NCI-H128 (cell line): ENCODE measurements around the gene TMEM186.
"Not testable (repeated sequence)": the region's sequence is repeated elsewhere in the genome, so short reads cannot be mapped to it uniquely, and the experiment has no call there.

Experiments used
- DNase-seq: peaks from one replicate; lab custom pipeline; 2025; ENCODE audit not compliant: unreplicated experiment; lab: John Stamatoyannopoulos, UW

TMEM186 gene

DNA sequence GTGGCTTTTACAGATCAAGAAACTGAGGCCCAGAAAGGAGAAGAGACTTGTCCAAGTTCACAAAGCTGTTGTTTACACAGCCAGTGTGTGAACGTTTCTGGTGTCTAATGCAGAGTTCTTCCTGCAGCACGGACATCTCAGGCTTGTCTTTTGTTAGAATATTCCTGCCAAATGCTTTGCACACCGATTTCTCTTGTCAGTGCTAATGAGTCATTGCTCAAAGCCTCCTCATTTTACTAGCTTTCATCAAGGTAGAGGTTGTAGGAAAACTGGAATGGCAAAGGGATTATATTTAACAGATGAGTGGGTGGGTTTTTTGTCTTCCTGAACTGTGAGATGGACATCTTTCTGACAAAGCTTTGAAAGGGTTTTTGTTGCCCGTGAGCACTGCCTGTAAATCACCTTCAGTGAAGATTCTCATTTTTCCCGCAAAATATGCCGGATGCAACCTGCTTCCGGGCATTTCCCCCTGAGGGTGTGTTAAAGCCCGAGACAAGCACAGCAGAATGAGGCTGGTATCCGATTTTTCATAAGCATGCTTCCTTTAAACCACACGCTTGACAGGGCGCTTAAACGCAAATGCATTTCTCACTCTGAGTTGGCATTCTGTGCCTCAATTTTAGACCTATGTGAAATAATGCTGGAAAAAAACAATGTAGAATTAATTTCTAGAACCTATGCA is 14.9 kb upstream of the TMEM186 start:
- no peak for DNase-seq

DNA sequence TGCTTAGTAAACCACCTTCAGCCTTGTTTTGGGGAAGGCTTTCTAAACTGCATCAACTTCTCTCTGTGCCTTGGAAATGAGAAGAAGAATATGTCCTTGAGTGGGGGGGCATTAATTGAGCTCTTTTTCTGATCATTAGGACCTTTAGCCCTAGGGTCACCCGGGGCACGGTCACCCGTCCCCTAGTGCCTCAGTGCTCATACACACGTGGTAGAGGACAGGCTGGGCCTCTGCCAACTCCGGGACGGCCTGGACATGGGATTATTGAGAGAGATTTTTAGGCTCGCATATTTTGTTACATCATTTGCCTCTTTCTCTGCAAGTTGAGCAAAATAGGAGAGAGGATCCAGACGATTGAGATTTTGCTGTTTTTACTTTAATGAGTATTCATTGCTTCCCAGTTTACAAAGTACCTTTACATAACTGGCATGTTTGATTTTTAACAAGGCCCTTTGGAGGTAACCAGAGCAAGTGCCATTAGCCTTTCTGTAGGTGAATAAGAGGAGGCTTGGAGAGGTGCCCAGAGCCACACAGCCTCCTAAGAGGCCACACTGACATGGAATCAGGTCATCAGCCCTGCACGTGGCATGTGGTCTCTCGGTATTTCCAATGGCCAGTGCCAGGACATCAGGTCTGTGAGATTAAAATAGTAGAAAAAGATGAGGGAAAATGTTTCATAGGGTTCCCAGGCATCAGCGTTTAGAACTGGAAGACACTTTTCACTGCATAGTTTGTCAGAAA is 11.3 kb upstream of the TMEM186 start:
- DNase-seq = no peak

DNA sequence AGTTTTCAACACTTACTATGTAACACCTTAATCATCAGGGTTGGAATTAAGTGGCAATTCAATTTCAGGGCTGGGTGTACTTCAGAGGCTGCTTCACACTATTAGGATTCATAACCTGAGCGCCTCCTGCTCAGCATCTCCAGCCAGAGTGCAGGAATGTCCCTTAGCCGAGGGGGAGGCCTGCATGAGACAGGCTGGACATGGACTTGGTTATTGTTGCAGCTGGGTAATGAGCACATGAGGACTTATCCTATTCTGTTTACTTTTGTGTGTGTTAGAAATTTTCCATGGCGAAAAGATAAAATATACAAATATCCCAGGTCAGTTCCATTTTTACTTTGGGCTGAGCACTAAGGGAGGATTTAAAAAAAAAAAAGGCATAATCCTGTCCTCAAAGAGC is 10.6 kb upstream of the TMEM186 start:
- no peak for DNase-seq

DNA sequence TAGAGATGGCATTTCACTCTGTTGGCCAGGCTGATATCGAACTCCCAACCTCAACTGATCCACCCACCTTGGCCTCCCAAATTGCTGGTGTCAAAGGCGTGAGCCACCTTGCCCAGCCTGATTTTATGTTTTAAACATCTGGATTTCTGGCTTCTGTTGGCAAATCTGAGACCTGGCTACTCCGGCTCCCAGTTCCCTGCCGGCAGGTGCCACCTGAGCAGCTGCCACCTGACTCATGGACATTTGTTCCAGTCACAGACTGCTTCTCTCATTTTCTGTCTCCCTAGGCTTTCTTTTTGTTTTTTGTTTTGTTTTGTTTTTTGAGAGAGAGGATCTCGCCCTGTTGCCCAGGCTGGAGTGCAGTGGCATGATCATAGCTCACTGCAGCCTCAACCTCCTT is 9.8 kb upstream of the TMEM186 start:
- no peak for DNase-seq

DNA sequence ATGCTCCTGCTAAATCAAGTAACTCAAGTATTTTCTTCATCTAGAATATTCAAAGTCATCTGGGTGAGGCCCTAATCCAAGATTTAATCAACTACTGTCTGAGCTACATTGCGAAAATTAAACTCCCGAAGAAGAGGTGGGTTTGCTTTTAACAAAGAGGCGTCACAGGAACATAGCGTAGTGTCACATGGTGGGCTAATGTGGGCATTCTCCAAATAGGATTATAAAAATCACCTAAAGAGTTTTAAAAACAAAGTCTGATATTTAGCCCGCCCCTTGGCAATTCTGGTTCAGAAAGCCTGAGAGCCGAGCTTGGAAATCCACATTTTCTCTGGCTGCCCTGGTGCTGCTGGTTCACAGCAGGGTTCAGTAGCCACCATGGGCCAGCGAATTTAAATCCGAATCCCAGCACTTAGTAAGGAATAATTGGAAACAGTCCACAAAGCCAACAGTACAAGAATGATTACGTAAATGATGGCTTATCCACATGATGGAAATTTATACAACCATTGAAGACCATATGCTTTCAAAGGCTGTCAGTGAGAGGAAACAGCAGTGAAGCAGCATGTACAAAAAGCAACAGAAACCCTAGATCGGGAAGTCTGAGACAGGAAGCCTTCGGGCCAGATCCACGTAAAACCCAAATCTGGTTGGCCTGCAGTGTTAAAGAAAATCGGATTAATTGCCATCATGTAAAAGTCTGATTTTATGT is 9.0 kb upstream of the TMEM186 start:
- no peak for DNase-seq

DNA sequence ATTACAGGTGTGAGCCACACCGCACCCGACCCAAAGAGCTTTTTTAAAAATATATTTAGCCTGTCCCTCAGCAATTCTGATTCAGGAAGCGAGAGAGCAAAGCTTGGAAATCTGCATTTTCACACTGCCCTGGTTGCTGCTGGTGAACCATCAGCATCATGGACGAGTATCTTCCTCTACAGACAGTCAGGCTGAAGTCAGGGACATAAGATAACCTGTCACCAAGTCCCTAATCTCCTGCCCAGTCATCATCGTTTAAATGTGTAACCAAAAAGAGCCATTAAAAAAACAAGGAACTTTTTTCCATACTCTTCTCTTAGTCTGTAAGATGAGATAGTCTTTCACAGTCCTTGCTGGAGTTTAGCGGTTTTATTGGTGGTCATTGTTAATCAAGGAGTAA is 6.9 kb upstream of the TMEM186 start:
- DNase-seq = no peak

DNA sequence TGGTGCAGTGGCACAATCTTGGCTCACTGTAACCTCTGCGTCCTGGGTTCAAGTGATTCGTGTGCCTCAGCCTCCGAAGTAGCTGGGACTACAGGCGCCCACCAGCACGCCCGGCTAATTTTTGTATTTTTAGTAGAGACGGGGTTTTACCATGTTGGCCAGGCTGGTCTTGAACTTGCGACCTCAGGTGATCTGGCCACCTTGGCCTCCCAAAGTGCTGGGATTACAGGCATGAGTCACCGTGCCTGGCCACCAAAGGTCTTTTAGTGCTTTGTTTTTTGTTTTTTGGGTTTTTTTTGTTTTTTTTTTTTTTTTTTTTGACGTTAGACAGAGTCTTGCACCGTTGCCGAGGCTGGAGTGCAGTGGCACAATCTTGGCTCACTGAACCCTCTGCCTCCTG is 6.3 kb upstream of the TMEM186 start:
- DNase-seq = not testable (repeated sequence)

DNA sequence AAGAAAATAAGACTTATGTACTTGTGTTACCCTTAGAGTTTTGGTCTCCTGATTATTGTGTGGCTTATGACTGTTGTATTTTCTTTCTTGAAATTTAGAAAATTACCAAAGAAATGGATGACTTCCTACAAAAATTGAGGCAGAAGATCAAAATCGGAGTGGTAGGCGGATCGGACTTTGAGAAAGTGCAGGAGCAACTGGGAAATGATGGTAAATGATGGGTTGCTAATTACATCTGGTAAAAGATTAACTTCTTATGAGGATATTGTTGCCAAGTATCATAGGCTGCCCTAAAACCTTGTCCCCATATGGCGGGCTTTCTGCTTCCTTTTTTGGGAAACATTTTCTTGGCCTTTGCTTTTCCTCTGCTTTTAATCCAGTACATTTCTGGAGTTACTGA is 4.3 kb upstream of the TMEM186 start:
- no peak for DNase-seq

DNA sequence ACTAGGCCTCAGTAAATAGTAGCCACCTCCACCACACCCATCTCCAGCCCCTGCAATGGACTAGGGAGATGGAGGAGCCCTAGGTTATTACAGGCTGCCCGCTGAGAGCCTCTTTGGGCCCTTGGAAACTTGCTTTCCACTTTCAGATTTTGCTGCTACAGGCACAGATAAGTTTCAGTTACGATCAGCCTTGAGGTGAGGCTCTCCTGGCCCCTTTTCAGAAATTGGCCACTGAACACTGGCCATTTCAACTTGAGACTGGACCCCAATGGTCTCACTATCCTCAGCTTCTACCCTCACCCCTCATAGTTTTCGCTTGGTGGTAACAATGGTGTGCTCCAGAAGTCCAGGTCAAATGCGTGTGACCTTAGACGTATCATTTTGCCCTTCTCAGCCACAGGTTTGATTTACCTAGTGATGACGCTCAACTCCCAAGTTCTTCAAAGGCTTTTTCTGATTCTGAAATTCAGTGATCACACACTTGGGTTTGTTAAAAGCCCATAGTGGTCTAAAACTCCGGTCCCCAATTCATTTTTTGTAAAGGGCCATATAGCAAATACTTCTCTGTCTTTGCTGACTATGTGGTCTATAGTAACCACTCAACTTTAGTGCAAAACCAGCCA is 1.2 kb upstream of the TMEM186 start:
- no peak for DNase-seq

DNA sequence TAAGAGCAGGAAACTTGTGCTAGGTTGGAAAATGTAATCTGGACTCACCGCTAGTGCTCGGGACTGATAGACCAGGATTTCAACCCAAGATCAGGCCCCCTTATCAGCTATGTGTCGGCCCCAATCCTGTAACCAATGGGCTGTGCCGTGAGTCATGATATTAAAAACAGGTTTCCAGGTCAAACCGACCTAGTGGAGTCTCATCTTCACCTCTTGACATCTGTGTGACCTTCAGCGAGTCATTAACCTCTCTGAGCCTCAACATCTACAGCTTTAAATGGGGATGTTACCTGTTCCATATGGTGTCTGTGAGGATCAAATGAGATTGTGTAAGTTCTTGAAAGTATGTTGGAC is 712 bp upstream of the TMEM186 start:
- no peak for DNase-seq

DNA sequence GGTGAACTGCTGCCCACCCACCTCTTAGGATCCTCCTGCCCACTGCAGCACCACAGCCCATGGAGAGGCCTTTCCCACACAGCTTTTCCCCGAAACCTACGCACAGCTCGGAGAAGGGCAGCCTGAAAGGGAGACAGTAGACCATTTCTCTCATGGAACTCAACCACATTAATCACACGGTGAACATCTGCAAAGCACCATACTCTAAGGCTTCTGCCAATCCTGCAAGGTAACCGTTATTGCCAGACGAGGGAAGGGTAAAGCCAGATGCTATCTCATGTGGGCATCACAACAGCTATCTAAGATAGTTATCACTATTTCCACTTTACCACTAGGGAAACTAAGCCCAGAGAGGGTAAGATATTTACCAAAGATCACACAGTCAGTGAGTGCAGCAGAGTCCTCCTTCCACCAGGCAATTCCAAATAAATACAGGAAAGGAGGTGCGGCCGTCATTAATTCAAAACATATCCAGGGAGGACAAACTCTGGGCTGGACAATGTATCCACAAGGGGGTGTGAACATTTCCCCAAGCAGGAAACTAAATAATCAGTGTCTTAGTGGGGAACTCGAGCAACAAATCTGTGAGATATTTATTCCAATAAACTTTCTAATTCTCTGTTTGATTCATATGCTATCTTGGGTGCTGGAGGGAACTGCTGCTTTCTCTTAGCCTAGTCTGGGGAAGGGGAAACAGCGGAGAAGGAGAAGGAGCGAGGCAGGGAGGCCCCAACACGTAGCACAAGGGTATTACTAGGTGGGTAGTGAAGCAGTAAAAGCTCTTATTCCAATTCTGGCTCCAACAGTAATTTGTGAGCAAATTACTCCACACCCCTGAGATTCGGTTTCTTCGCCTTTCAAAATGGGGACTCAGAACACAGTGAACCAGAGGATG is 723 bp downstream of the TMEM186 start:
- no peak for DNase-seq

DNA sequence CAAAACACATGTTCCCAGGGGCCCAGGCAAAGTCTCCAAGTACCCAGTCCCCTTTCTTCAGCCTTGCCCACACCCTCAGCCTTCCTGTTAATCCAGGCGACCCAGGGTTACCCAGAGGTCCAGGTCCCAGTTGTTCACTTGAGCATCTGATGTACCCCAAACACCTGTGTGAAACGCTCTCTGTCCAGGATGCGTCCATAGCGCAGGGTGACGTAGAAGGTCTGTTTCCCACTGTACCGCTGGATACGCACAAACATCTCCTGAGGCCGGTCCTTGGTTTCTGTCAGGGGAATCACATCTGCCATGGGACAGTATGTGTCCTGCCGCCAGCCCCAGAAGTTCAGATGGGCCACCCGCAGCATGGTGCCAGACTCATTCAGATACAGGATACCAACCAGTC is 1.6 kb downstream of the TMEM186 start:
- DNase-seq = no peak

DNA sequence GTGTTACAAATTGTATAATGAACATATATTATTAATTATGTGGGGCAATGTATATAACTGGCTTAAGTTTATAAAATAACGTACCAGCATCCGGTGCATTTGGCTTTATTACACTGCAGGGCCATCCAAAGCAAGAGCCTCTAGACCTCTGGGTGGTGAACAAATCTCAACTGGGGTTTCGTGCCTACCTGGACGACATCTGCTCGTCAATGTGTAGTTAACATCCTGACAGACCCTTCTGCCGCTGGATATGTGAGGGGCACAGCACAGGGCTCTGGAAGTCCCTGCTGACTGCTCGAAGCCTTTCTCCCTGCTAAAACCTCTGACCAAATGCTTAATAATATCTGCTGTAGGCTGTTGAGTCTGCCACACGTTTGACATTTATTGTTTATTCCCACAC is 2.3 kb downstream of the TMEM186 start:
- no peak for DNase-seq

DNA sequence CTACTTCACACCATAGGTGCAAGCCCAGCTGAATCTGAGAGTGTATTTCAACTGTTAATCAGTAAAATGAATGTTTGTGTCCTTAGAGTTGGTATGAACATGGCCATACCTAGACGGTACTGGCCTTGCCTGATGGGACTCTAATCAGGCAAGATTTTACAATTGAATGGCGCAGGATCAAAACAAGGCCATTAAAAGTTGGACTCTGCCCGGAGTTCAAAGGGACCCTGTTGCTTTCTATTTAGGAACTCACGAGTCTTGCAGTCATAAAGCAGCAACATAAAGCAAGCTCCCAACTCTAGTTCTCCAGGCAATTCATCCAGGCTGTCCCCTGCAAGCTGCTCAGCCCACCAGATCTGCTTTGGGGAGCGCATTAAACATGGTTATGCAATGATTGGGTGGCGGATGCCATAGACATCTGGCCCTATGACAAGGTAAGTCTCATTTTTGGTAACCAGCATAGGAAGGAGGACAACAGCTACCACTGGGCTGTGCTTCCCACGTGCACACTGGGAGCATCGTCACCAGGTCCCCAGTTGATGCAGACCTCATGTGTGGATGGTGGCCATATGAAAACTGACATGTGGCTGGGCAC is 8.8 kb downstream of the TMEM186 start:
- DNase-seq = no peak

DNA sequence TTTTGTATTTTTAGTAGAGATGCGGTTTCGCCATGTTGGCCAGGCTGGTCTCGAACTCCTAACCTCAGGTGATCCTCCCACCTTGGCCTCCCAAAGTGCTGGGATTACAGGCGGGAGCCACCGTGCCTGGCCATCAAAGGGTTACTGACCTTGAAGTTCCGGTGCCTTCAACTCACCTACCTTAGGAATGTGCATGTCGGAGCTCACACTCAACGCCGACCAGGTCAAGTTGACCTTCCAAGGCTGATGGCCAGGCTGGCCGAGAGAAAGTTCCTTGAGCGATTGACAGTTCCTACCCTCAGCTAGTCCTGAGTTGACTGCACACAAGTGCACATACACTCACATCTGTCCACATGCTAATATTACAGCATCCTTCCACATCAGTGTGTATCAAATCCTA is 11.1 kb downstream of the TMEM186 start:
- DNase-seq = not testable (repeated sequence)

DNA sequence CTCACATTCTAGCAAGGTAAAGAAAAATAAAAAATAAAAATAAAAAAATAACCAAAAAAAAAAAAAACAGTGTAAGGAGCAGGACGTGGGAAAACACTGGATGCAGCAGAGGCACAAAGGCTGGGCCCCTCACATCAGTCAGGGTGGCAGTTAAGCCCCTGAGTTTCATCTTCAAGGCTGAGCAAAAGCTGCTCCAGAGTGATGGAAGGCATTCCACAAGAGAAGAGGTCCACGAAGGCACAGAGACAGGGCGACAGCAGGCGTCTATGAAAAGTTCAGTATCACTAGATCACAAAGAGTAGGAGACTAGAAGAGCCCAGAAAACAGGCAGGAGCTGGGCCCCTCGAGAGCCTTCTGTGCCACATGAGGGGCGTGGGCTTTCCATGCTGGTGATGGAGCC is 12.0 kb downstream of the TMEM186 start:
- DNase-seq = no peak

DNA sequence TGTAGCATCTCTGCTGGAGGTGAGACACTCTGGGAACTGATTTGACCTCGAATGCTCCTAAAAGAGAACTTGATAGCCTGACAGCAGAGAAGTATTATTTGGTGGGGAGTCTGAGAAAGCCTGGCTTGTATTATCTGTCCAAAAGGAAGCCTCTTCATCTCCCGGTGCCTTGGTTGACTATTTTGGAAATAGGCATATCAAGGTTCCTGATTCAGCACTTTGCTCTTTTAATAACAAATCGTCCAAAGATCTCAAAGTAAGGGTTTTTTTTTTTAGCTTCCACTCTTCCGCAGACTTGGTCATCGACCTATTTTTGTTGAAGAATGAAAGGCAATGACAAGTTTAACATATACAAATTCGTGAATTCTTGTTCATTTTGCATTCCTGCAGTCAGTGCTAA is 14.8 kb downstream of the TMEM186 start:
- no peak for DNase-seq

DNA sequence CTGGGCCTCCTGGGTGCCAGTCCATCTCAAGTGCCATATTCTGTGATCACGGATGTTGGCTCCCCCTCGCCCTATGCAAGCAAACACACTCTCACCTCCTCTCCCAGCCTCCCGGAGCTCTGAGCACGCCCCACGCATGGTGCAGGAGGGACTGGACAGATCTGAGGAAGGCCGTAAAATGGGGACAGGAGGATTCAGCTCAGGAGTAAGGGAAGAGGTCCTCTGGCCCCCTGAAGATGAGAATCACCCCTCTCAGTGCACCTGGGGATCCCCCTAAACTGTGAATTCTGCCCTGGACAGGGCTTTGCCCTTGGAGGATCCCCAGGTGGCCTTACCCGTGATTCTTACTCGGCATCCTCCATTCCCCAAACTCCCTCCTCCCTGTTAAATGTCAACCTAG is 15.6 kb downstream of the TMEM186 start:
- DNase-seq = no peak

DNA sequence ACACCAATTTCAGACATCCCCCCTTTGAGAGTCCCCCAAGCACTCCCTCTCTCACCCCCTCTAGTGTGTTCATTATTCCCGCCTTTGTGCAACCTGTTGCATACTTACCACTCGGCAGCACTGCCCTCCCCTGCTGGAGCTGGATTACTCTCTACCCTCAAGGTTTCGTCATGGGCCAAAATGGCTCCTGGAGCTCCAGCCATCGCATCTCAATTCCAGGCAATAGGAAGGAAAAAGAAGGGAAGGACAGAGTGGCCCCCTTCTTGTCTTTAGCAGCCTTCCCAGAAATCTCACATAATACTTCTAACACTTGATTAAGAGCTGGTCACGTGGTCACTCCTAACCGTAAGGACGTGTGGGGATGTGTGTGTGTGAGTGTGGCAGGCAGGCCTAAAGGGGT is 20.2 kb downstream of the TMEM186 start:
- no peak for DNase-seq

DNA sequence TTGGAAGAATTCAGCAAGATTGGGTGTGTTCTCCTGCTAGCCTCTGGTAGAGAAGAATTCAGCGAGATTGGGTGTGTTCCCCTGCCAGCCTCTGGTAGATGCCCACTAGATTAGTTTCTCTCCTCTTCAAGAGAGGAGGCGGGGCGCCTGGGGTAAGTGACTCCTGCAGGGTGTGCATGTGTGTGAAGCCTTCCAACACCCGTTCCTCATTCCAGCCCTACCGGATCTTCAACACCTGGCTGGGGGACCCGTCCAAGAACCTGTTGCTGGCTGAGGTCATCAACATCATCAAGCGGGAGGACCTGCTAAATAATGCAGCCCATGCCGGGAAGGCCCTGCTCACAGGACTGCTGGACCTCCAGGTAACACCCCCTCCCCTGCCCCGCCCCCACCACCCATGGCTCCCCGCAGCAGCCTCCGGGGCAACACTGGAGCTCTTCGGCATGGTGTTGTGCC is 21.3 kb downstream of the TMEM186 start:
- no peak for DNase-seq
